GM23338 (cell line): ENCODE measurements around the gene DCAF10. TPM values are rescaled to one million over a fixed set of nuclear protein-coding genes. Genes with fewer than 3 reads are reported as not detected.

Experiments
- ATAC-seq: fragments of 200-7000 bp; cut with Tn5 transposase; 3 replicates; pipeline ENCODE4 v1.9.1; 2020
- DNase-seq: peaks from one replicate; pipeline ENCODE4 v3.0.0-alpha.2; 2015; ENCODE audit warnings: low spot score
- H2AFZ ChIP-seq: fragments of 200-600 bp; sonication (generic); 2 replicates; pipeline ENCODE4 v1.8.0; 2016; ENCODE audit warnings: antibody characterized with exemption, mild to moderate bottlenecking, moderate library complexity
- H3F3A ChIP-seq: fragments of 200-600 bp; sonication (generic); replicated peaks from 2 replicates; pipeline ENCODE4 v1.8.0; 2017; ENCODE audit warnings: antibody characterized with exemption, mixed run types, low read depth
- H3K27ac ChIP-seq: fragments of 200-600 bp; sonication (generic); 2 replicates; pipeline ENCODE4 v1.6.1; 2016; ENCODE audit warnings: low read depth
- H3K27me3 ChIP-seq: fragments of 200-600 bp; sonication (generic); 2 replicates; pipeline ENCODE4 v1.8.0; 2016; ENCODE audit warnings: mild to moderate bottlenecking, mixed run types, moderate library complexity; ENCODE audit not compliant: insufficient read depth
- H3K36me3 ChIP-seq: fragments of 200-600 bp; sonication (generic); 2 replicates; pipeline ENCODE4 v1.8.0; 2016; ENCODE audit warnings: mild to moderate bottlenecking; ENCODE audit not compliant: insufficient read depth
- H3K4me1 ChIP-seq: fragments of 200-600 bp; sonication (generic); 2 replicates; pipeline ENCODE4 v1.8.0; 2016; ENCODE audit warnings: mild to moderate bottlenecking, moderate library complexity; ENCODE audit not compliant: insufficient read depth
- H3K4me2 ChIP-seq: fragments of 200-600 bp; sonication (generic); 2 replicates; pipeline ENCODE4 v1.7.1; 2017; ENCODE audit warnings: mixed run types
- H3K4me3 ChIP-seq: fragments of 200-600 bp; sonication (generic); 2 replicates; pipeline ENCODE4 v1.6.1; 2016; ENCODE audit warnings: mixed run types
- H3K79me2 ChIP-seq: fragments of 200-600 bp; sonication (generic); replicated peaks from 2 replicates; pipeline ENCODE4 v1.8.0; 2017; ENCODE audit warnings: mild to moderate bottlenecking; ENCODE audit not compliant: insufficient read depth
- H3K9me2 ChIP-seq: fragments of 200-600 bp; sonication (generic); 2 replicates; pipeline ENCODE4 v1.8.0; 2017; ENCODE audit not compliant: insufficient read depth
- H4K20me1 ChIP-seq: fragments of 200-600 bp; sonication (generic); replicated peaks from 2 replicates; pipeline ENCODE4 v1.8.0; 2017; ENCODE audit warnings: mild to moderate bottlenecking; ENCODE audit not compliant: insufficient read depth
- H3K27ac Mint-ChIP-seq: 2 replicates; pipeline ENCODE4 v1.8.0; 2020; ENCODE audit warnings: inconsistent platforms, mild to moderate bottlenecking, moderate library complexity, mixed read lengths
- H3K27me3 Mint-ChIP-seq: 3 replicates; pipeline ENCODE4 v1.8.0; 2022; ENCODE audit warnings: low read depth, mild to moderate bottlenecking, moderate library complexity, mixed read lengths, inconsistent platforms; ENCODE audit not compliant: insufficient read depth, poor library complexity
- H3K36me3 Mint-ChIP-seq: 3 replicates; pipeline ENCODE4 v1.8.0; 2021; ENCODE audit warnings: low read depth, mild to moderate bottlenecking, inconsistent platforms, moderate library complexity, mixed read lengths
- H3K4me1 Mint-ChIP-seq: 3 replicates; pipeline ENCODE4 v1.8.0; 2020; ENCODE audit warnings: mild to moderate bottlenecking, inconsistent platforms, mixed read lengths
- H3K4me3 Mint-ChIP-seq: 3 replicates; pipeline ENCODE4 v1.8.0; 2021; ENCODE audit warnings: moderate library complexity, mild to moderate bottlenecking, inconsistent platforms, mixed read lengths
- H3K9me3 Mint-ChIP-seq: 3 replicates; pipeline ENCODE4 v1.8.0; 2020; ENCODE audit warnings: moderate library complexity, mild to moderate bottlenecking, inconsistent platforms, mixed read lengths
- CREB1 ChIP-seq: fragments of 250-450 bp; sonication (Bioruptor Pico); IDR thresholded peaks from 2 replicates; pipeline ENCODE4 v1.5.0; 2020; ENCODE audit warnings: low read depth, mild to moderate bottlenecking, moderate library complexity
- EZH2 ChIP-seq: fragments of 200-600 bp; sonication (generic); IDR thresholded peaks from one replicate; pipeline ENCODE4 v1.8.0; 2017; ENCODE audit warnings: antibody characterized with exemption, mild to moderate bottlenecking, low read depth; ENCODE audit not compliant: unreplicated experiment
- NANOG ChIP-seq: IDR thresholded peaks from 2 replicates; pipeline ENCODE4 v1.6.1; 2016; ENCODE audit warnings: antibody characterized with exemption, borderline replicate concordance
- POLR2AphosphoS5 ChIP-seq: IDR thresholded peaks from 2 replicates; pipeline ENCODE4 v1.6.1; 2016; ENCODE audit warnings: antibody characterized with exemption, low read depth
- ZNF331 ChIP-seq: fragments of 250-450 bp; sonication (Bioruptor Pico); IDR thresholded peaks from 2 replicates; pipeline ENCODE4 v1.5.0; 2020; ENCODE audit warnings: low read depth, mild to moderate bottlenecking, moderate library complexity
- polyA plus RNA-seq: library from polyadenylated mRNA; unstranded; fragments of >200 nt; fragmentation: Nextera tagmentation; extraction: Ambion mirVana; gene quantifications from 2 replicates; pipeline ENCODE4 v1.2.1, GENCODE V29; 2016
- total RNA-seq: library from RNA; depleted of rRNA; stranded (reverse); fragments of >200 nt; shearing (Covaris generic); gene quantifications from 2 replicates; pipeline ENCODE4 v1.2.3, GENCODE V29; 2014
- TF ChIP-seq, protein P1 (sequence below): IDR thresholded peaks from one replicate; pipeline ENCODE4 v1.6.1; 2018; ENCODE audit warnings: antibody characterized with exemption; ENCODE audit not compliant: unreplicated experiment
- TF ChIP-seq, protein P2 (sequence below), 2 experiments: fragments of 200-600 bp in 1 of 2; sonication (generic) in 1 of 2; conservative IDR thresholded peaks; 2 replicates each; pipeline versions ENCODE4 v1.5.1 to v1.6.1; 2016 to 2017; ENCODE audit warnings: antibody characterized with exemption in 2 of 2, low read depth in 2 of 2, mild to moderate bottlenecking in 2 of 2, moderate library complexity in 1 of 2

DCAF10 gene
- total and polyA plus RNA-seq, 2 experiments from 2014 or later, result 6.6 to 11.5 TPM

DNA sequence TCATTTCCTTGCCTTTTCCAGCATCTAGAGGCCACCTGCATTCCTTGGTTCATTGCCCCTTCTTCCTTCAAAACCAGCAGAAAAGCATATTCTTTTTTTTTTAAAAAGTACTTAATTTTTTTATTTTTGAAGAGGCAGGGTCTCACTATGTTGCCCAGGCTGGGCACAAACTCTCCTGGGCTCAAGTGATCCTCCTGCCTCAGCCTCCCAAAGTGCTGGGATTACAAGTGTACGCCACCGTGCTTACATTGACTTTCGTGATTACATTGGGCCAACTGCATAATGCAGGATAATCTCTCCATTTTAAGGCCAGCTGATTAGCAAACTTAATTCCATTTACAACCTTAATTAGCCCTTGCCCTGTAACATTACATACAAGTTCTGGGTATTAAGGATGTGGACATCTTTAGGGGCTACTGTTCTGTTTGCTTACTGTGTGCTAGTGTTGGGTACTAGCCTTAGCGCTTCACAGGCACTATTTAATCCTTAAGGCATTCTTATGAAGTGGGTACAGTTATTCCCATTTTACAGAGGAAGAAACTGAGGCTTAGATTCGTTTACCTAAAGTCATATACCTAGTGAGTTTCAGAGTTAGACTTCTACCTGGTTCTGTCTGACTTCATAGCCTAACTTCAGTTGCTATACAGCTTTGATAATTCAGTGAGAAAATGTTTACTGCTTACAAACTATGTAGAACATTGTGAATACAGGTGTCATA, 69.6 kb downstream of the DCAF10 start:
- H3K27ac Mint-ChIP-seq, result no peak overlapping the region

DNA sequence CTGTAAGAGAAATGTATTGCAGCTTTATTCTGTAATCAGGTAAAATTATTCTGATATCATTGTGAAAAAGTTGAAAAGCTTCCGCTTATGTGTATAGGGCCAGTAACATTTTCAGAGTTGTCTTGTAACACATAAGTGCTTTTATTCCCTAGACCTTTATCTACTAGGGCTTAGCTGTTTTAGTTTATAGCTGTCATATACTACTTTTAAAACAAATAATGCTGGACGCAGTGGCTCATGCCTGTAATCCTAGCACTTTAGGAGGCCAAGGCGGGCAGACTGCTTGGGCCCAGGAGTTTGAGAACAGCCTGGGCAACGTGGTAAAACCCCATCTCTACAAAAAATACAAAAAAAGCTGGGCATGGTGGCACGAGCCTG, 70.2 kb downstream of the DCAF10 start:
- Histone ChIP-seq H2AFZ (no peak overlapping the region), H3K4me3 (no peak overlapping the region), H3K4me2 (no peak overlapping the region), H3K27me3 (no peaks in the 10 kb centered on the region), H3F3A (no peaks in the 10 kb centered on the region), H3K36me3 (no peaks in the 10 kb centered on the region), H3K79me2 (no peaks in the 10 kb centered on the region), H4K20me1 (no peaks in the 10 kb centered on the region), H3K4me1 (no peaks in the 10 kb centered on the region), H3K27ac (no peak overlapping the region), H3K9me2 (no peaks in the 10 kb centered on the region; the same call in 1 of the 2 replicates)
- Mint-ChIP-seq H3K4me1 (no peaks in the 10 kb centered on the region), H3K27ac (no peak overlapping the region), H3K4me3 (no peak overlapping the region), H3K27me3 (no peaks in the 10 kb centered on the region), H3K9me3 (peaks cover under 1% of the 10 kb centered on the region; the same call in 2 of the 3 replicates), H3K36me3 (peaks cover 5% of the 10 kb centered on the region; the same call in 2 of the 3 replicates)
- ATAC-seq, result no peak
- TF ChIP-seq CREB1 (CRISPR knock-in tag) (no peak), EZH2 (no peak), NANOG (no peak)
- TF ChIP-seq, protein P1, sequence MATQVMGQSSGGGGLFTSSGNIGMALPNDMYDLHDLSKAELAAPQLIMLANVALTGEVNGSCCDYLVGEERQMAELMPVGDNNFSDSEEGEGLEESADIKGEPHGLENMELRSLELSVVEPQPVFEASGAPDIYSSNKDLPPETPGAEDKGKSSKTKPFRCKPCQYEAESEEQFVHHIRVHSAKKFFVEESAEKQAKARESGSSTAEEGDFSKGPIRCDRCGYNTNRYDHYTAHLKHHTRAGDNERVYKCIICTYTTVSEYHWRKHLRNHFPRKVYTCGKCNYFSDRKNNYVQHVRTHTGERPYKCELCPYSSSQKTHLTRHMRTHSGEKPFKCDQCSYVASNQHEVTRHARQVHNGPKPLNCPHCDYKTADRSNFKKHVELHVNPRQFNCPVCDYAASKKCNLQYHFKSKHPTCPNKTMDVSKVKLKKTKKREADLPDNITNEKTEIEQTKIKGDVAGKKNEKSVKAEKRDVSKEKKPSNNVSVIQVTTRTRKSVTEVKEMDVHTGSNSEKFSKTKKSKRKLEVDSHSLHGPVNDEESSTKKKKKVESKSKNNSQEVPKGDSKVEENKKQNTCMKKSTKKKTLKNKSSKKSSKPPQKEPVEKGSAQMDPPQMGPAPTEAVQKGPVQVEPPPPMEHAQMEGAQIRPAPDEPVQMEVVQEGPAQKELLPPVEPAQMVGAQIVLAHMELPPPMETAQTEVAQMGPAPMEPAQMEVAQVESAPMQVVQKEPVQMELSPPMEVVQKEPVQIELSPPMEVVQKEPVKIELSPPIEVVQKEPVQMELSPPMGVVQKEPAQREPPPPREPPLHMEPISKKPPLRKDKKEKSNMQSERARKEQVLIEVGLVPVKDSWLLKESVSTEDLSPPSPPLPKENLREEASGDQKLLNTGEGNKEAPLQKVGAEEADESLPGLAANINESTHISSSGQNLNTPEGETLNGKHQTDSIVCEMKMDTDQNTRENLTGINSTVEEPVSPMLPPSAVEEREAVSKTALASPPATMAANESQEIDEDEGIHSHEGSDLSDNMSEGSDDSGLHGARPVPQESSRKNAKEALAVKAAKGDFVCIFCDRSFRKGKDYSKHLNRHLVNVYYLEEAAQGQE, result no peak
- DNase-seq, result no peak

More for the DNA sequence above, 69.6 kb downstream of the DCAF10 start:
- H3K27ac ChIP-seq, result no peak overlapping the region
- H3K27me3 ChIP-seq, result no peaks in the 10 kb centered on the region
- H3F3A ChIP-seq, result no peaks in the 10 kb centered on the region
- H3K9me2 ChIP-seq, result no peaks in the 10 kb centered on the region
- H2AFZ ChIP-seq, result no peak overlapping the region
- no peaks in the 10 kb centered on the region for H3K27me3 Mint-ChIP-seq
- H3K36me3 ChIP-seq, result no peaks in the 10 kb centered on the region
- no peak for ATAC-seq
- no peak overlapping the region for H3K4me2 ChIP-seq
- no peaks in the 10 kb centered on the region for H3K9me3 Mint-ChIP-seq
- no peaks in the 10 kb centered on the region; the same call in 2 of the 3 replicates for H3K36me3 Mint-ChIP-seq
- no peak for DNase-seq
- no peaks in the 10 kb centered on the region for H3K4me1 ChIP-seq
- no peaks in the 10 kb centered on the region for H3K79me2 ChIP-seq
- no peak overlapping the region for H3K4me3 Mint-ChIP-seq
- no peaks in the 10 kb centered on the region for H4K20me1 ChIP-seq
- no peak overlapping the region for H3K4me3 ChIP-seq
- H3K4me1 Mint-ChIP-seq, result no peaks in the 10 kb centered on the region
- TF ChIP-seq, protein P1, result no peak
- no peak for TF ChIP-seq POLR2AphosphoS5
- TF ChIP-seq, protein P2, sequence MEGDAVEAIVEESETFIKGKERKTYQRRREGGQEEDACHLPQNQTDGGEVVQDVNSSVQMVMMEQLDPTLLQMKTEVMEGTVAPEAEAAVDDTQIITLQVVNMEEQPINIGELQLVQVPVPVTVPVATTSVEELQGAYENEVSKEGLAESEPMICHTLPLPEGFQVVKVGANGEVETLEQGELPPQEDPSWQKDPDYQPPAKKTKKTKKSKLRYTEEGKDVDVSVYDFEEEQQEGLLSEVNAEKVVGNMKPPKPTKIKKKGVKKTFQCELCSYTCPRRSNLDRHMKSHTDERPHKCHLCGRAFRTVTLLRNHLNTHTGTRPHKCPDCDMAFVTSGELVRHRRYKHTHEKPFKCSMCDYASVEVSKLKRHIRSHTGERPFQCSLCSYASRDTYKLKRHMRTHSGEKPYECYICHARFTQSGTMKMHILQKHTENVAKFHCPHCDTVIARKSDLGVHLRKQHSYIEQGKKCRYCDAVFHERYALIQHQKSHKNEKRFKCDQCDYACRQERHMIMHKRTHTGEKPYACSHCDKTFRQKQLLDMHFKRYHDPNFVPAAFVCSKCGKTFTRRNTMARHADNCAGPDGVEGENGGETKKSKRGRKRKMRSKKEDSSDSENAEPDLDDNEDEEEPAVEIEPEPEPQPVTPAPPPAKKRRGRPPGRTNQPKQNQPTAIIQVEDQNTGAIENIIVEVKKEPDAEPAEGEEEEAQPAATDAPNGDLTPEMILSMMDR (conservative IDR thresholded peaks at IDR 0.05; ENCODE audit: low read depth in 2 of 2), result no peak
- no peak for TF ChIP-seq CREB1 (CRISPR knock-in tag)
- TF ChIP-seq NANOG, result no peak
- TF ChIP-seq ZNF331 (CRISPR knock-in tag), result no peak
- TF ChIP-seq EZH2, result no peak
